GM11168 (cell line): ENCODE measurements around the gene LRP1B.

Source experiments
- in situ Hi-C: fragments of 300-500 bp; cut with MboI; formaldehyde crosslinking; loops from one replicate; pipeline ENCODE4 v1.12.0; 2022; ENCODE audit warnings: low sequenced_read_pairs; ENCODE audit not compliant: unreplicated experiment

LRP1B gene

GRCh38 chr2:141109633-141110032, 1021.2 kb downstream of the LRP1B start:
- in situ Hi-C loops, result no loop called here

- in situ Hi-C loops, result no loop called here
These were observed 1025.1 kb downstream of the LRP1B start for GRCh38 chr2:141105763-141106162.

GRCh38 chr2:141103216-141103615, 1027.6 kb downstream of the LRP1B start:
- in situ Hi-C loops, result no loop called here

GRCh38 chr2:141079231-141079630, 1051.6 kb downstream of the LRP1B start:
- in situ Hi-C loops, result no loop called here

GRCh38 chr2:141075753-141076152, 1055.1 kb downstream of the LRP1B start:
- in situ Hi-C loops, result no loop called here

- in situ Hi-C loops, result no loop called here
These were observed 1062.6 kb downstream of the LRP1B start for GRCh38 chr2:141068053-141068682.

- in situ Hi-C loops, result no loop called here
These were observed 1065.8 kb downstream of the LRP1B start for GRCh38 chr2:141065042-141065441.

- in situ Hi-C loops, result no loop called here
These were observed 1067.4 kb downstream of the LRP1B start for GRCh38 chr2:141063406-141063805.

GRCh38 chr2:141062443-141062842, 1068.4 kb downstream of the LRP1B start:
- in situ Hi-C loops, result no loop called here

- in situ Hi-C loops, result no loop called here
These were observed 1068.8 kb downstream of the LRP1B start for GRCh38 chr2:141062031-141062430.

- in situ Hi-C loops, result no loop called here
These were observed 1072.3 kb downstream of the LRP1B start for GRCh38 chr2:141058556-141058955.

- in situ Hi-C loops, result no loop called here
These were observed 1075.3 kb downstream of the LRP1B start for GRCh38 chr2:141055531-141055930.

GRCh38 chr2:141048951-141049350, 1081.9 kb downstream of the LRP1B start:
- in situ Hi-C loops, result no loop called here

- in situ Hi-C loops, result no loop called here
These were observed 1089.5 kb downstream of the LRP1B start for GRCh38 chr2:141041281-141041680.

GRCh38 chr2:141038341-141038740, 1092.5 kb downstream of the LRP1B start:
- in situ Hi-C loops, result no loop called here

- in situ Hi-C loops, result no loop called here
These were observed 1093.5 kb downstream of the LRP1B start for GRCh38 chr2:141037361-141037760.

GRCh38 chr2:141035846-141036420, 1094.9 kb downstream of the LRP1B start:
- in situ Hi-C loops, result no loop called here

- in situ Hi-C loops, result no loop called here
These were observed 1101.3 kb downstream of the LRP1B start for GRCh38 chr2:141029428-141030078.

GRCh38 chr2:141027221-141027620, 1103.6 kb downstream of the LRP1B start:
- in situ Hi-C loops, result no loop called here

GRCh38 chr2:141021611-141022010, 1109.2 kb downstream of the LRP1B start:
- in situ Hi-C loops, result no loop called here

- in situ Hi-C loops, result no loop called here
These were observed 1109.7 kb downstream of the LRP1B start for GRCh38 chr2:141021109-141021508.

GRCh38 chr2:141020346-141020745, 1110.5 kb downstream of the LRP1B start:
- in situ Hi-C loops, result no loop called here
